BE2C (cell line): ENCODE results near the gene GEMIN8.

Experiments
- DNase-seq: peaks from one replicate; pipeline ENCODE4 v3.0.0-alpha.2; 2020
- H3K27me3 ChIP-seq: fragments of 250-450 bp; sonication (Bioruptor Pico); 2 replicates; pipeline ENCODE4 v1.5.1; 2020; ENCODE audit warnings: mild to moderate bottlenecking
- H3K36me3 ChIP-seq: fragments of 250-450 bp; sonication (Bioruptor Pico); 2 replicates; pipeline ENCODE4 v1.5.1; 2020; ENCODE audit warnings: mild to moderate bottlenecking
- H3K4me1 ChIP-seq: fragments of 250-450 bp; sonication (Bioruptor Pico); 2 replicates; pipeline ENCODE4 v1.5.1; 2020
- H3K4me3 ChIP-seq: 2 replicates; pipeline ENCODE4 v1.5.1; 2011; ENCODE audit warnings: low read depth, low read length
- H3K9me3 ChIP-seq: fragments of 250-450 bp; sonication (Bioruptor Pico); 2 replicates; pipeline ENCODE4 v1.5.1; 2020
- CTCF ChIP-seq: IDR thresholded peaks from 2 replicates; pipeline ENCODE4 v1.5.1; 2012; ENCODE audit warnings: mild to moderate bottlenecking, low read depth, low read length

Gene GEMIN8

GRCh38 chrX:13956998-13957397 lies 72.7 kb downstream of the GEMIN8 start:
- Histone ChIP-seq H3K27me3 (no peaks in the 10 kb centered on the region), H3K4me3 (no peak overlapping the region), H3K4me1 (no peaks in the 10 kb centered on the region), H3K9me3 (no peaks in the 10 kb centered on the region), H3K36me3 (no peaks in the 10 kb centered on the region)
- DNase-seq: no peak
- TF ChIP-seq CTCF: no peak
